Kasumi-1 (cell line): ENCODE results near the gene HOXB3.

ENCODE experiments used
- DNase-seq, 2 experiments: peaks; one replicate each; lab custom pipeline; 2025; lab: John Stamatoyannopoulos, UW

The HOXB3 gene

DNA sequence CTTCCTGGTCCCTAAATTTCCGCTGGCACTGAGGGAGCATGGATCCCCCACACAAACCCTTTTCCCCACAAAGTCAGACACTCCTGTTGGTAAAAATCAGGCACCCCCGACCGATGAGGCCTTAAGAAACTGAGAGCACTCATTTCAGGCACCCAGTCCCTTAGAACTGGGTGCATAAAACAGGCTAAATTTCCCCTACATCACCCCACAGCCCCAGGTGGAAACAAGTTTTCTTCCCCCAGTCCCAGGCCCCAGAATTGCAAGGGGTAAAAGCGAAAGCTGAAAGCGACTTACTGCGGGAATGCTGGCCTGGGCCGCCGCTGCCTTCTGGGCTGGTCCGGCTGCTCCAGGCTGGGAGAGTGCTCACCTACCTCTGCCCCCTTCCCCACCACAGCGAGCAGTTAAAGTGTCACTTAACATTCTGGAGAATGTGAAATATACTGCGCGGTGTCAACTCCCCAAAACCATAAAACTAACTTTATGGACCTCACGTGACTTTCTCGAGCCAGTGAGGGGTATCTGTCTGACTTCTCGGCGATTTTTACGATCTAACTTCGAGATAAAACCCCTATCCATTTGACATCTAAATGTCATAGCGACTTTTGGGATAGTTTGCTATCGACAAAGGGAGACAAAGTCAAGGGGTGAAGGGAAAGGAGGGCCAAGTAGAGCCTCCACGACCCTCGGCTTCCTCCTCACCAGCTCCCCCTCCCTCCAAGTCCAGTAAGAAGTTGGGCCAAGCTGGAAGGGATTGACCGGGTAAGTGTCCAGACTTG is at the start of gene HOXB3:
HOXB3 (minus strand) TSS at position 411 of the 776 bp plus-strand sequence. CDS start 37,767 bp downstream, outside the sequence.
- no peak for DNase-seq

DNA sequence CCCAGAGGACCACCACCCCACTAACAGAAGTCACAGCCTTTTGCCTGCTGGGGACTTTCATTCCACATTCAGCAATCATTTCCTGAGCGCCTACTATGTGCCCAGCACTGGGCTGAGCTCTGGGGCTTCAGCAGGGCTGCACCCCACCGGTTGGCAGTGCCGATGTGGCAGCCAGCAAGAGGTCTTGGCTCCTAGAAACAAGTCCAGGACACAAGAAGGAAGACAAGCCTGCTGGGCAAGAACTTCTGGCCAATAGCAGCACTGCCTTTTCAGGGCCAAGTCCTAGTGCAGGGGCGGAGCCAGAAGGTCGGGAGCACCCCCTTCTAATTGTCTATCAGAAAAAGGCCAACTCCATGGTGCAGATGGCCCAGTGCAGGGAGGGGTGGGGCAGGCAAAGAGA is 49.1 kb upstream of the HOXB3 start:
- no peak for DNase-seq

DNA sequence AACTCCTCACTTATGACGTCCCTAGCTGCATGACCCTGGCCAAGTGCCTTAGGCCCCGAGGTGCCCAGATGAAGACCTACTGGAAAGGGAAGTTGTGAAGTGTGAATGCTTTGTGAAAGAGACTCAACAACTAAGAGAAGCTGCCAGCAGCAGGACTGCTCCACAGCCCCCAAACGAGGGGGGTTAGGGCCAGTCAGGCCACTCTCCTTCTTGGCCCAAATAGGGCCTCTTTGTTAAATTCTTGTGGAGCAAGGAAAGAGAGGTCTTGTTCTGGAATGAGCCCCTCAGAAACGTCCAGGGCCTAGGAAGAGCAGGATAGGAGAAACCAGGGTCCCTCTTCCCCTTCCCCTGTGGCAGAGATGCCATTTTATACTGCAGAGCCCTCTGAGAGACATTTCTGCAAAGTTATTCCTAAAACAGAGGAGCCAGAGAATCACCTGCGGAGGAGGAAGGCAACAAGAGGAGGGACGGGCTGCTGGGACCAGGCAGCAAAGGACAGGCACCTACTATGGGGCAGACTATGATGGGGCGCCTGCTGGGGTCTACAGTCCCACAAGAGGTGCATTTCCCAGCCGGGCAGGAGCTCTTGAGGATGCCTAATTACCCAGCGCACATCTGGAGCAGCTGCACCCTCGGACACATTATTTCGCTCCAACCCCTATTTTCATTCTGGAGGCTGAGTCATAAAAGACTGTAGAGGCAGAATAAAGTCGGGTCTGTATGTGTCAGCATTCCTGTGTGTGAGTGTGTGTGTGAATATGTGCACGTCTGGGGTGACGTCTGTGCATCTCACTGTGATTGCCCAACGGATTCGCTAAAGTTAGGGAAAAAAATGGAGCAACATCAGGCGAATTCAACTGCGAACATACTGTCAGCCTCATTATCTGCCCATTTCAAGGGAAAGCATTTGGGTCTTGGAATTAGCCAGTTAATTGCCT is 47.6 kb upstream of the HOXB3 start:
- DNase-seq = no peak

DNA sequence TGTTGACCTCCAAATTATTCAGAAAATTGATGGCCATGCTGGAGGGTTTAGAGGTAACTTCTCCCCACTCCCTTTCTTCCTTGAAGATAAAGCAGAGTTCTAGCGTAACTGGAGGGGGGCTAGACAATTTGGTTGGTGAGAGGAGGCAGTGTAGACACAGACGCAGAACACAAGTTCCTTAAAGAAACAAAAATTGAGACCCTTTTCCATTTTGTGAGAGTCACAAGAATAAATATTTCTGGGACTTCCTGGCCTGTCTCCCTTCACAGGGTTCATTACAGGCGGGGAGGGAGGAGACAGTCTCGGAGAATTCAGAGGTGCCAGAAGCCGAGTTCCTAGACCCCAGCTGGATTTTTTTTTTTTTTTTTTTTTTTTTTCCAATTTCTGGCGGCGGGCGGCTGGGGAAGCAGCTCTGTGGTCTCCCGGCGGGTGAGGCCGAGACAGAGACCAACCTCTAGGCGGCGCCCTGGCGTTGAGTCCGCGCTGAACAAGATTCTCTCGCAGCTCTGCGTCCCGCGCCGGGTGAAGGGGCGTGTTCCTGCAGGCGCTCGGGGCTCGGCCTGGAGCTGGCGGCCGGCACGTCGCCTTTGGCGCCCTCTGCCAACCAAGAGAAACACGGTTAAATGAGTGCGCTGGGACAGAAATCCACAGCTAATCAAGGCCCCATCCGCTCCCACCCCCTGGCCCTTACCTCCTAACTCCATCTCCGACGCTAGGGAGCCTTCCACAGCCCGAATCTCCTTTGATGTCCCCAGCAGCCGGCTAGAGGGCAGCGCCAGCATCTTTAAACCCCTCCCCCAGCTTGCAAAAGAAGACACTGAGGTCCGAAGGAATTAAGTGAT is 46.4 kb upstream of the HOXB3 start:
- DNase-seq = peak; percentile 80 to 86

DNA sequence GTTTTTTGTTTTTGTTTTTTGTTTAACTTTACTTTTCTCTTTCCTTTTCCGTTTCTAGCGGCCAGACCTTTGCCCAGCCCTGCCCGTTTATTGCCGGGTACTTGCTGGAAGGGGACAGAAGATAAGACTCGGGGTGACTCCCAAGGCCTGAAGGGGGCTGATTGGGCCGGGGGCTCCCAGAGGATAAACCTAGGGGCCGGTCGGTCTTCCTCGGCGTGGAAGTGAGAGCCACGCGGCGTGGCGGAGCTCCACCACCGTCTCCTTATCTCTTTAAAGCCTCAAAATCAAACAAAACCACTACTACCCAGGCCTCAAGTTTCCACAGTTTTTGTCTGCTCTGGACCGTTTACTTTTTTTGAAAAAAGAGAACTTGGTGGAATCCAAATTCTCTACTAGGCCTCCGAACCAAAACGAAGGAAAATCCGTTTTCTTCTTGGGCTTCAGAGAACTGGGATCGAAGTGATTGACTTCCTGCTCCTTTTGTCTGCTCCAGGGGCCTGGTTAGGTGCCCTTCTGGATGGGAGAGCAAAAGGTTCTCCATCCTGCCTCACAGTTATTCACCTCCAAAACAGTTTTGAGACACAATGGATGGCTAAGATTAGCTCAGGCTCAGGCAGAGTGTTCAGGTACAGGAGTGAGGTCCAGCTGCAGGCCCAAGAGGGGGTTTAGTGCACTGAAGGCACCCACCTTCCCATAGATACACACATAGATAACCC is 44.6 kb upstream of the HOXB3 start:
- no peak for DNase-seq

DNA sequence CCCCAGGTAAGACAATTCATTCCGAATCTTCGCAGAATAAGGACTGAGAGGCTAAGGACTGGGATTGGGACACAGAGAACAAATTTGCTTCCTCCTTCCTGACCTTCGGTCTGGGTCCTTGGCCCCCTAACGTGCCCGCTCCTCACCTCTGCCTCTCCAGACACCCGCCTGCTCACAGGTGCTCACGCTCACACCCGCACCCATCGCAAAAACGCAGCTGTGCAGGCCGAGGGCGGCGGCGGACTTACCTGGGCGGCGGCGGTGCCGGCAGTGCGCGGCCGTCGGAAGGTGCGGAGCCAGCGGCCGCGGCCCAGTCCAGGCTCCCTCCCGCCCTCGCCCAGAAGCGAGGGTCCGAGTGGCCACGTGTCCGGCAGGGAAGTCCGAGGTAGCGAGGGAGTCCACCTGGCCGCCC is 43.2 kb upstream of the HOXB3 start:
- DNase-seq = no peak

DNA sequence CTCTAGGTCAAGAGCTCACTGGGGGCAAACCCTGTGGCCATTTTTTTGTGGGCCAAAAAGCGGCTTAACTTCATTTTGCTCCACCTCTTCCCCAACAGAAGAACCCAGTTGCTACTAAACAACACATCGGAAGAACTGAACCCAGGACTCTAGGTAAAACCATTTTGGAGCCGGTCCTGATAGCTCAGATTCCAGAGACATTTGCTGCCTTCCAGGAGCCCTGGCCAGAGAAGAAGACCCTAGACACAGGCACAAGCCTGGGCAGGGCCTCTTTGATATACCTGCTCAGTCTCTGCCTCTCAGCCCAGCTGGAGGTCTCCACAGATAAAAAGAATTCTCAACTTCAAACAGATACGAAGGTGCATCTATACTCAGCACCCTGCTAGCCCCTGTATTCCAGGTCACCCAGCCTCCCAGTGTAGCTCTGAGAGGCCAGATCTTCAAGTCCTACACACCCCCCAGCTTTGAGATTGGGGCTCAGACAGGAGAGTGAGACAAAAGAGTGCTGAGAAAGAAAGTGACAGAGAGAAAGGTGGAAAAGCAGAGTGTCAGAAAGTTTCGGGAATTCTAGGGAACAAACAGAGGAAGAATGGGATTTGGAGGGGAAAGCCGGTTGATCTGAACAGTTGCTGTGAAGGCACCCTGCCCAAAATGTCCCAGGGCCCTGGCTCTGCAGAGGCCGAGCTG is 42.7 kb upstream of the HOXB3 start:
- DNase-seq = no peak

DNA sequence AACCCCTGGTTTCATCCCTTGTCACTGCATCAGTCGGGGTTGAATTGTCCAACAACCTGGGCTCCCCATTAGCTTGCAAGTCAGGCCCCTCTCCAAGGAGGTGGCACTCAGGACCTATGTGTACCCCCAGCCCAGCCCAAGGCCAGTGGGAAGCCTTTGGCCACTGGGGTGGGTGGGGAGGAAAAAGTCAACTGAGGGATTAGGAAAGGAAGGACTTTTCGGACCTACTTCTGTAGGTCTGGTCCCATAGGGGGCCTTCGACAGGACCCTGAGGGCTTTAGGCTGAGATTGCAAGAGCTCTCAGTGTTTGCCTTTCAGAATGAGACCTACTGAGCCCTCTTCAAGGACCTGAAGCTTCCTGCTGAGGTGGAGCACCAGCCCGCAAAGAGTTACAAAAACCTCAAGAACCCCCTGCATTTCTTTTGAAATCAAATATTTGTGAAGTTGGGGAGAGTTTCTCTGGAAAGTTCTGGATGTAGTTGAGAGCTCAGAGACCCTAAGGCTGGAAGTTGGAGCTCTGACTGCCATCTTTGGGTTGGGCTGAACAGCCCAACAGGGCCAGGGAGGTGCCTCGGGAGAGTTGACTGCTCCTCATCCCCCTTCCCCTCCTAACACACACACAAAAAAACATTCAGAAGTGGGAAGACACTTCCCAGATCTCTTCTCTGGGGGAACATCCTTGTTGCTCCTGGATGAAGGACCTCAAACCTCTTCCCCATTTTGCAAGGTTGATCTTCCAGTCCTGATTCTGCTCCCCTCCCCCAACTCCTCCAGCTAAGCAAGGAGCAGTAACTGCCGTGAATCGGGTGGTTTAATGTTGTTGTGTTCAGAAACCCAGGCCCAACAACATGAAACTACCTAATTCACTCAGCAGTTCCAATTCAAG is 41.9 kb upstream of the HOXB3 start:
- no peak for DNase-seq

DNA sequence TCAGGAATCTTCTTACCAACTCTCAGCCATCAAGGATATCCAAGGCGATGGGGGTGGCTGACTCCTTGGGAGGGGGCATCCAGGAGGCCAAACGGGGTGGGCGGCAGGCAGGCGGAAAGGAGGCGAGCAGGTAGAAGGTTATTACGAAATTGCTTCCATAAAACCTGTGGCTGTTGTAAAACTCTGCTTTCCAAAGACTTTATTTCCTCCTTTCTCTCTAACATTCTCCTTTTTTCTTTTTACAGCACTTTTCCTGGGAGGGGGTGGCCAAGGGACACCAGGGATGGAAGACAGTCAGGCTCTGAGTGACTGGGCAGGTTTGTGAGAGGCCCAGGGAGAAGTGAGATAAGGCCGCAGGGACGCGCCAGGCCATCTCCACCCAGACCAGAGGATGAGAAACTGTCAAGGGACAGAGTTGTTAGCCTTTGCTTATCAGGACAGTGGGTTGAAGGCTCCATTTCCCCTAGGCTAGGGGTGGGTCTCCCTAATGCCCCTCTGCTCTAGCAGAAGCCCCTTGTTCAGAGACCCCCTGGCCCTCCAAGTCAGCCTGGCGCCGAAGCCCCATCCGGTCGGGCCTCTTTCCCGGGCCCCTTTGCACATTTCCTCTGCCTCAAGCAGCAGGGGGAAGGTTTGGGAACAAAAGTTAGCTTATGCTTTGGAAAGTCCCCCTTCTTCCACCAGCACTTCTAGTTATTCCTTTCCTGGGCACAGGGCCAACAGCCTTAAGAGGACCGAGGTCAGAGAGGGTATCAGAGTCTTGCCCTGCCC is 41.1 kb upstream of the HOXB3 start:
- DNase-seq = no peak

DNA sequence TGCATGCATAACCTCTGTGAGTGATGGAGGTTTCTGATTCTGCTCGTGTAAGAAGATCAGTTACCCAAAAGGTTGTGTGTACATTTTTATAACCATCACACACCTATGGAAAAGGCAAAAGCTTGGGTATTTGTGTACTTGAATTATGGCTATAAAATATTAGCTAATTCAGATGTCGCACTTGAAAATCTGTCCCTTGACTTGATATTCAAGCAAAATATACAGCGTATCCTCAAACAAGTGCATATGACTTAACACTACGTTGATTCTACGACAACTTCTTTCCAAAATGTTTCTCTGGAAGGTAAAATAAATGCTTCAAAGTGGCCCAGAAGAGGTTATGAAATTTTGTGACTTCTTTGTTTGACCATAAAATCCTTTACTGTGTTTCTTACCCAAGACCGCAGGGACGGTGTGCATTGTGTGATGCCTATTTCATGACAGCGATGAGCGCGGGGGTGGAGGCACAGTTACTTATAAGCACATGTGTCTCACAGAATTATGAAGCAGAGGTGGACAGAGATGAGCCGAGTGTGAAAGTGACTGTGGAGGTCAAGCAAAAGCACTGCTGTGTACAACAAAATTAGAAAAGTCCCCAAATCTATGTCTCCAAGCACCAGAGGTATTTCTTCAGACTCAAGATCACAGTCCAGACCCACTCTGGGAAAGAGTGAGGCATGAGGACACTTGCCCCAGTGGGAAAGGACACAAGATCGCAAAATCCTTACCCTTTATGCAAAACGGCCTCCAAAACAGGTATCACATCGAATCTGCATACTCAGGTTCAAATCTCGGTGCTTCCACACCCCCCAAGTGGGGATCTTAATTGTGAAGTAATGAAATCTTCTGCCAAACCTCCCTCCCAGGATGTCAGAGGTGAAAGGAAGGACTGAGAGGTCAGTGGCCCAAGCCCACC is 40.2 kb upstream of the HOXB3 start:
- no peak for DNase-seq

DNA sequence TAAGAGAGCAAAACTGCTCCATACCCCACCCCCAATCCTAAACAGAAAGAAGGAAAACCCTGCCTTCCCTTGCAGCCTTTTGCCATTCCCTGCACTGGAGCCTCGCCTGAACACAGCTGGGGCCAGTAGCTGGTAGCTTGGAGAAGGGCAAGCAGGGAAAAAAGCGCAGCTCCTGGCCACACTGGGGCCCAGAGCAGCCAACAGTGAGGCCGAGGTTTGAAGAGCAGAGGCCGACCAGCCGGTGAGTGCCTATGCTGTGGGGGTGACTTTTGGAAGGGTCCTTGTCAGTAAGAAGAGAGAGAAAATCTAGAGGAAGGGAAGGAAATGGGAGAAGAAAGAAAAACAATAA is 39.3 kb upstream of the HOXB3 start:
- DNase-seq = no peak

DNA sequence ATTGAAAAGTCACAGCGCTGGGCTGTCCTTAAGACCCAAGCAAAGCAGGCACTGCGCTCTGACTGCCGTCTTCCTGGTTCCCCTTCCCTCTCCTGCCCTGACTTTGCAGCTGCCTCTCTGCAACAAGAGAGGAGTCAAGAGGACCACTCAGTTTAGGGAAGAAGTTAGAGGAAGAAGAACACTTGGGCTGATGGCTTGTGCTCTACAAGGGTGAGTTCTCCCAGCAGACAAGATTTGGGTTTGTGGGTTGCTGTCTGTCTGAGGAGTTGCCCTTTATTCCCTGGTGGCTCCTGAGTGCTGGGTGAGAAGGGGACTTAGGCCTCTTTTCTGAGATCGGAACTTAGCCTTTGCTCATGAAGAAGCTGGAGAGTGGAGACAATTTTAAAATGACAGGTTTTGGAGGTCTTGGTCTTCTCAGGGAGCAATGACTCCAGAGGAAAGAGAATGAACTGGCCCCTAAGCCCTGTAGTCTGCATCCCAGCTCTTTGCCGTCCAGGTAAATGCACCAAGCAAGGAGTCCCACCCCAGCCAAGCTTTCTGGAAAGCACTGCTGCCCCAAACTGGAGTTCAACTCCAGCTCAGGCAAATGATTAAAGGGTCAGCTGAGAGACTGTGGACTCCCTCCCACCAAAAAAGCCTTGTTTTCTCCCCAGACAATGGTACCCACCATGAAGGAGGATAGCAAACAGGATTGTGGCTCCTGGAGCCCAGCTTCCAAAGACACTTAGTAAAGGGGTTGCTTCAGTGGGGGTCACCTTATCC is 38.8 kb upstream of the HOXB3 start:
- DNase-seq = no peak

DNA sequence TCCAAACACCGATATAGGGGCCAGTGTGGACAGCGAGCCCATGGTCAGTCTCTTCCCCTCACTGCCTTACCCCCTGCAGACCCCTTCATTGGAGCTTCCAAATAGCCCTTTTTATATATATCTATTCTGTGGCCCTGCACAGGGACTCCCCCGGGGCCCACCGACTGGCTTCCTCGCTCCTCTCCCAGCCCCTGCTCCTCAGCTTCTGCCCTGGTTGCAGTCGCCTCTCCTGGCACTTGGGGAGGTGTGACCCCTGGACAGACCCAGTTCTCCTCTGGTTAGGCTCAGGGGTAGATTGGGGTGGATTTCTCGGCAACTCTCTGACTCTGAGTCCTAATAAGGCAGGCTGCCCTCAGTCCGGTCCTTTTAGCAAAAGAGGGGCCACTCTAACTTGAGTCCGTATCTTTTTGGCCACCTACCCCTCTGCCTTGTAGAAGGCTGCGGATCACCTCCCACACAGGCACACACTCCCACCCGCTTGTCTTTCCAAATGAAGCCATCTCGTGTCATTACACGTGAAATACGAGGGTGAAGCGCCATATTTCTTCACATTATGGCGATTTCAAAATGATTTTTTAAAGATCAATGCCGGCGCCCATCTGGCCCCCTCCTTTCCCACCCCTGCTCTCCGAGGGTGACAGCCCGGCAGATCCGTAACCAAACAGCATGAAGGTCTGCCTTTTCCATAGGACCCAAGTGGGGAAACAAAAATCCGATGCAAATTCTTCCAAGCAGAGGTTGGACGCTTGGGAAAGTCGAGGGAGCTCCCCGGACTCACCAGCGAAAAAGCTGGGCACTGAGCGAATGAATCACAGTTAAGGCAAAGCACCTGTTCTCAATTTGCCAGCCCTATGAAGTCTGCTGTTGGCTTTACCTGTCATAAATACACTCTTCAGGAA is 37.8 kb upstream of the HOXB3 start:
- no peak for DNase-seq

DNA sequence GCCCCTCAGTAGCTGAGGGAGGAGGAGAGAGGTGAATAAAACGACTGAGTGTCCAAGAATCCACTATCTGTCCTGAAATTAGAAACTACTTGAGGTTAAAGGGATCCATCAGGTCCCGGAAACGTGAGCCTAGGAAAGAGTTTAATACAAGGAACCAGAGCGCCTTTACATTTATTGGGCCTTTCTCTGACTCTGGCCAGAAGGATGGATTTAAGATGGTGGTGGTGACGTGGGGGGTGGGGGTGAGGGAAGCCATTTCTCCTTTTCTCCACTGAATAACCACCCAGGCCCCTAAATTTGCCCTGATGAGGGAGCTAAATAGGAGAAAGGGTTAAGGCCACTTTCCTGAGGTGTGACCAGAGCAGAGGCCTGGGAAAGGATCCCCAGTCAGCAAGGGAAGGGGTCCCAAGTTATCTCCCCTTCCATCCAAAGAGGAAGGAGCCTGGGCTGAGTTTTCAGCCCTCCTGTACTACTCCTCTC is 37.1 kb upstream of the HOXB3 start:
- DNase-seq = no peak

DNA sequence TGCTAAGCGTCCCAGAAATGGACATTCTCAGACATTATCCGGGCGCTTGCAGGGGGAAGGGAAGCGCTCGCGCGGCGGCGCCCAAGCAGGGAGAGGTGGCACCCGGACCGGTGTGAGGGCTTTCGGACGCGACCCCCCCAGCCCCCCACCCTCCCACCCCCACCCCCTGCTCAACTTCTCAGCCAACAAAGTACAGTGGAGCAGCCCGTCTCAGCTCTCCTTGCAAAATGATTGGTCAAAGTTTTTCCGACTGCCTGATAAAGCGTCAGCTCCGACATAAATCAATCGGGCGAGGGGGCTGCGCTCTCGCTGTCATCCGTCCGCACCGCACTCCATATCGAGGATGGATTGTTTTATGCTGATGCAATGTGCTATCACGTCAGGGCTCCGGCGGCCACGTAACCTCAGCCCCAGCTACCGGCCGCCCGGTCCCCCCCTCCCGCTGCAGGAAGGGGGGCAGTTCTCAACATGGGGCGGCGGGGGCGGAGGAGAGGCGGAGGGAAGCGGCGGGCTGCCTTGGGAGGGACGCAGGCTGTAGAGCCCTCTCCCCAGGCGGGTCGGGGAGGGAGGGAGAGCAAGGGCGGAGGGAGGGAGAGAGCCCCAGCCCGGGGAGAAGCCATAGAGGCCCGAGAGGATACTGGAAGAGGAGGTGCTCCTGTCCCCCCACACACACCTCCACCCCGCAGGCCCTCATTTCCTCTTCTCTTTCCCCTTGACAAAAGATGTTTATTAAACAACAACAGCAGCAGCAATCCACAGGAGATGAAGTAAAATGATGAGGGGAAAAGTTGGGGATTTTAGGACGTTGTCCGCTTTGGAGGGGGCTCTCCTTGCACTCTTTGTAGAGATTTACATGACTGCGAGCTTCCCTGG is 36.4 kb upstream of the HOXB3 start, which contains the start of gene HOXB9:
HOXB9 (minus strand) TSS at position 114 of the 873 bp plus-strand sequence; CDS start at position 25, 89 bp downstream.
- DNase-seq = no peak
